ENCODE results near the gene SEMA5A. TPM values are rescaled to one million over a fixed set of nuclear protein-coding genes. Genes with fewer than 3 reads are reported as not detected.

SEMA5A gene
- polyA plus RNA-seq, 3 donors, result not detected

GRCh38 chr5:9332026-9332425 is 213.8 kb downstream of the SEMA5A start:
- Histone ChIP-seq H3K4me3 (replicated peaks in 1 of 3; ENCODE audit: low read depth in 2 of 3, low read length in 3 of 3) (no peak overlapping the region), H3K4me1 (ENCODE audit: control insufficient read depth in 1 of 2, insufficient read depth in 2 of 2, low read length in 2 of 2) (no peaks in the 10 kb centered on the region), H3K9ac (ENCODE audit: insufficient read depth, low read length, poor library complexity, severe bottlenecking) (no peak overlapping the region), H3K27me3 (ENCODE audit: control insufficient read depth in 2 of 2, insufficient read depth in 2 of 2, low read length in 2 of 2) (no peaks in the 10 kb centered on the region), H3K9me3 (replicated peaks in 1 of 2; ENCODE audit: control insufficient read depth in 1 of 2, insufficient read depth in 1 of 2, low read length in 2 of 2) (peaks cover 0 to 5% of the 10 kb centered on the region in 2 donors), H3K36me3 (replicated peaks in 1 of 2; ENCODE audit: control insufficient read depth in 1 of 2, insufficient read depth in 2 of 2, low read length in 2 of 2) (no peaks in the 10 kb centered on the region), H3K4me2 (replicated peaks; ENCODE audit: extremely low read depth, low read length, poor library complexity, severe bottlenecking) (no peak overlapping the region), H4K20me1 (ENCODE audit: insufficient read depth, low read length) (no peaks in the 10 kb centered on the region), H3K27ac (ENCODE audit: low read depth in 1 of 2, low read length in 2 of 2) (no peak overlapping the region), H2AFZ (ENCODE audit: insufficient read depth, low read depth, low read length, poor library complexity, severe bottlenecking) (no peak overlapping the region), H3K79me2 (ENCODE audit: insufficient read depth, low read length) (no peaks in the 10 kb centered on the region)
- no peaks in the 10 kb centered on the region for H3K4me1 Mint-ChIP-seq
- 97% methylated on average over 4 of the region's 4 CpGs for WGBS (ENCODE audit: insufficient coverage)
- H3K27me3 Mint-ChIP-seq (ENCODE audit: low read depth in 3 of 3), result no peaks in the 10 kb centered on the region
- H3K36me3 Mint-ChIP-seq, result no peaks in the 10 kb centered on the region
- no peak overlapping the region for H3K4me3 Mint-ChIP-seq
- no peak for TF ChIP-seq CTCF (IDR thresholded peaks at IDR 0.05)
- intact Hi-C loops (cut with micrococcal nuclease), result no loop called here
- DNase-seq, result no peak
- no peak overlapping the region for H3K27ac Mint-ChIP-seq
- H3K9me3 Mint-ChIP-seq, result peaks cover 0 to 18% (median 4%) of the 10 kb centered on the region in 7 donors

GRCh38 chr5:9331372-9331771 is 214.5 kb downstream of the SEMA5A start:
- H3K4me2 ChIP-seq (replicated peaks; ENCODE audit: extremely low read depth, low read length, poor library complexity, severe bottlenecking), result no peak overlapping the region
- Mint-ChIP-seq H3K4me3 (no peak overlapping the region), H3K36me3 (no peaks in the 10 kb centered on the region), H3K9me3 (peaks cover 0 to 18% (median 4%) of the 10 kb centered on the region in 7 donors), H3K27me3 (ENCODE audit: low read depth in 3 of 3) (no peaks in the 10 kb centered on the region), H3K27ac (no peak overlapping the region), H3K4me1 (no peaks in the 10 kb centered on the region)
- no peak for DNase-seq
- H4K20me1 ChIP-seq (ENCODE audit: insufficient read depth, low read length), result no peaks in the 10 kb centered on the region
- no peaks in the 10 kb centered on the region for H3K79me2 ChIP-seq (ENCODE audit: insufficient read depth, low read length)
- no peak overlapping the region for H2AFZ ChIP-seq (ENCODE audit: insufficient read depth, low read depth, low read length, poor library complexity, severe bottlenecking)
- H3K9me3 ChIP-seq (replicated peaks in 1 of 2; ENCODE audit: control insufficient read depth in 1 of 2, insufficient read depth in 1 of 2, low read length in 2 of 2), result peaks cover 0 to 5% of the 10 kb centered on the region in 2 donors
- H3K9ac ChIP-seq (ENCODE audit: insufficient read depth, low read length, poor library complexity, severe bottlenecking), result no peak overlapping the region
- intact Hi-C loops (cut with micrococcal nuclease), result no loop called here
- TF ChIP-seq CTCF (IDR thresholded peaks at IDR 0.05), result no peak
- no CpG with 5 or more reads among the region's 1 CpG for WGBS (ENCODE audit: insufficient coverage)
- H3K27ac ChIP-seq (ENCODE audit: low read depth in 1 of 2, low read length in 2 of 2), result no peak overlapping the region
- no peaks in the 10 kb centered on the region for H3K36me3 ChIP-seq (replicated peaks in 1 of 2; ENCODE audit: control insufficient read depth in 1 of 2, insufficient read depth in 2 of 2, low read length in 2 of 2)
- no peaks in the 10 kb centered on the region for H3K4me1 ChIP-seq (ENCODE audit: control insufficient read depth in 1 of 2, insufficient read depth in 2 of 2, low read length in 2 of 2)
- H3K4me3 ChIP-seq (replicated peaks in 1 of 3; ENCODE audit: low read depth in 2 of 3, low read length in 3 of 3), result no peak overlapping the region
- H3K27me3 ChIP-seq (ENCODE audit: control insufficient read depth in 2 of 2, insufficient read depth in 2 of 2, low read length in 2 of 2), result no peaks in the 10 kb centered on the region
